Stimulated activated CD4-positive, alpha-beta T cell treated with anti-CD3 and anti-CD28 coated beads, TNF-alpha, amount 100 ng/mL, for 1 hour (primary cell): ENCODE measurements around the gene TRPV3.
"Not testable (repeated sequence)": the region's sequence is repeated elsewhere in the genome, so short reads cannot be mapped to it uniquely, and the experiment has no call there.

ENCODE experiments used
- DNase-seq, 3 donors: peaks; one replicate each; pipeline ENCODE4 v3.0.0-alpha.2; 2020; ENCODE audit warnings: low read depth in 3 of 3, low spot score in 1 of 3

The TRPV3 gene

GRCh38 chr17:3574231-3574630 lies 16.6 kb upstream of the TRPV3 start:
- DNase-seq = no peak

- no peak for DNase-seq
Measured at GRCh38 chr17:3573246-3574100, 15.9 kb upstream of the TRPV3 start.

- no peak for DNase-seq
Measured at GRCh38 chr17:3572231-3572630, 14.6 kb upstream of the TRPV3 start.

GRCh38 chr17:3571043-3571900 lies 13.7 kb upstream of the TRPV3 start:
- DNase-seq = no peak

GRCh38 chr17:3569534-3570137 lies 12.0 kb upstream of the TRPV3 start:
- no peak for DNase-seq

- DNase-seq = no peak
Measured at GRCh38 chr17:3566551-3566950, 8.9 kb upstream of the TRPV3 start.

GRCh38 chr17:3565143-3565542 lies 7.5 kb upstream of the TRPV3 start:
- no peak for DNase-seq

GRCh38 chr17:3564241-3564640 lies 6.6 kb upstream of the TRPV3 start:
- not testable (repeated sequence) for DNase-seq

GRCh38 chr17:3559270-3559645 lies 1.6 kb upstream of the TRPV3 start:
- DNase-seq = no peak

- DNase-seq = peak; percentile 10 to 22 (median 18)
Measured at GRCh38 chr17:3558603-3559269, 1.1 kb upstream of the TRPV3 start.

GRCh38 chr17:3556916-3557767 lies 470 bp downstream of the TRPV3 start:
- DNase-seq = no peak

- DNase-seq = no peak
Measured at GRCh38 chr17:3556239-3556915, 1.2 kb downstream of the TRPV3 start.

- DNase-seq = no peak
Measured at GRCh38 chr17:3555189-3555796, 2.3 kb downstream of the TRPV3 start.

- DNase-seq = no peak
Measured at GRCh38 chr17:3554440-3554839, 3.2 kb downstream of the TRPV3 start.

- DNase-seq = no peak
Measured at GRCh38 chr17:3553419-3554401, 3.9 kb downstream of the TRPV3 start.

GRCh38 chr17:3552916-3553315 lies 4.7 kb downstream of the TRPV3 start:
- no peak for DNase-seq

- no peak for DNase-seq
Measured at GRCh38 chr17:3551189-3551588, 6.4 kb downstream of the TRPV3 start.

GRCh38 chr17:3549610-3550162 lies 7.9 kb downstream of the TRPV3 start:
- no peak for DNase-seq
